WI38 (cell line): Measurements from ENCODE around the gene CATSPERZ.
"Not testable (repeated sequence)": the region's sequence is repeated elsewhere in the genome, so short reads cannot be mapped to it uniquely, and the experiment has no call there.

Experiments used
- H3K4me3 ChIP-seq: 2 replicates; pipeline ENCODE4 v1.5.1; 2011; ENCODE audit warnings: low read depth, mild to moderate bottlenecking, control low read depth, low read length
- CTCF ChIP-seq: IDR thresholded peaks from 2 replicates; pipeline ENCODE4 v1.5.1; 2012; ENCODE audit warnings: low read depth, mild to moderate bottlenecking, control low read depth, low read length

The CATSPERZ gene

DNA sequence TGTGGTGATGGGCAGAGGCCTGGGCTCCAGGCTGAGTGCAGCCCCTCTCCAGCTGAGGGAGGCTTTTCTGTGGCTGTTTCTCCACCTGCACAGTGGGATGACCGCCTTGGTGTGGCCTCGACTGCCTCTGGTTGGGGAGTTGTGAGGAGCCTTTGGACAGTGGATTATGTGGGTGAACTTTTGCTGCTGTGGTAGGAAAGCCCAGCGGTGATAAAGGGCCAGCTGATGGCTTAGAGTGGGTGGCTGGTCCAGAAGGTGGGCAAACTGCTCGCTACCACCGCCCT lies 3.8 kb downstream of the CATSPERZ start:
- H3K4me3 ChIP-seq: peak overlapping the region; percentile 69
- no peak for TF ChIP-seq CTCF

GRCh38 chr11:64304316-64305072 lies 4.3 kb downstream of the CATSPERZ start:
- H3K4me3 ChIP-seq: peak overlapping the region; percentile 69
- peak; percentile 87 for TF ChIP-seq CTCF

DNA sequence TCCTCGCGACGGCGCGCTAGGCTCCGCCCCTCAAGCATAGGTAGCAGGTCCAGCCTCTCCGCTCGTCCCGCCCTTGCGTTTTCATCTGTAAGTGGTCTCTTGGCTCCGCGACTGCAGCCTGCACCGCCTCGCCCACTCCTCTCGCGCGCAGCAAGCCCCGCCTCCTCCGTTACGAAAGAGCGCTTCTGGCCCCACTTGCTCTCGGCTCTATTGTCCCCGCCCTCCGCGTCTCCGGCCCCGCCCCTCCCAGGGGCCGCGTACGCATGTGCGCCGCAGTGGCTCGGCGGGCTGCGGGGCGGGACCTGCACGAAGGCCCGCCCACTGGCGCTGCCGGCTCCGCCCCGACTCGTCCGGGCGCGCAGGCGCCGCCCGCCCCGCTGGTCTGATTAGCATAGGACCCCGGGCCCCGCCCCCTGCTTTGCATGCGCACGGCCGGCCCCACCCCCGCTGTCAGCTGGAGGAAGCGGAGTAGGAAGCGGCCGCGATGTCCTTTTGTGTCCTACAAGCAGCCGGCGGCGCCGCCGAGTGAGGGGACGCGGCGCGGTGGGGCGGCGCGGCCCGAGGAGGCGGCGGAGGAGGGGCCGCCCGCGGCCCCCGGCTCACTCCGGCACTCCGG lies 5.0 kb downstream of the CATSPERZ start, which contains the start of gene ESRRA:
Gene ESRRA (plus strand): TSS at position 450 of the 616 bp plus-strand sequence. CDS start 1,656 bp downstream, outside the sequence.
- TF ChIP-seq CTCF: no peak
- peak within 1 kb of the TSS; percentile 69 for H3K4me3 ChIP-seq

- peak overlapping the region; percentile 69 for H3K4me3 ChIP-seq
- peak; percentile 28; the same call in 1 of the 2 replicates for TF ChIP-seq CTCF
Observed at GRCh38 chr11:64305691-64306562, 5.8 kb downstream of the CATSPERZ start.

- TF ChIP-seq CTCF: no peak
Observed at GRCh38 chr11:64306563-64306875, 6.4 kb downstream of the CATSPERZ start.

DNA sequence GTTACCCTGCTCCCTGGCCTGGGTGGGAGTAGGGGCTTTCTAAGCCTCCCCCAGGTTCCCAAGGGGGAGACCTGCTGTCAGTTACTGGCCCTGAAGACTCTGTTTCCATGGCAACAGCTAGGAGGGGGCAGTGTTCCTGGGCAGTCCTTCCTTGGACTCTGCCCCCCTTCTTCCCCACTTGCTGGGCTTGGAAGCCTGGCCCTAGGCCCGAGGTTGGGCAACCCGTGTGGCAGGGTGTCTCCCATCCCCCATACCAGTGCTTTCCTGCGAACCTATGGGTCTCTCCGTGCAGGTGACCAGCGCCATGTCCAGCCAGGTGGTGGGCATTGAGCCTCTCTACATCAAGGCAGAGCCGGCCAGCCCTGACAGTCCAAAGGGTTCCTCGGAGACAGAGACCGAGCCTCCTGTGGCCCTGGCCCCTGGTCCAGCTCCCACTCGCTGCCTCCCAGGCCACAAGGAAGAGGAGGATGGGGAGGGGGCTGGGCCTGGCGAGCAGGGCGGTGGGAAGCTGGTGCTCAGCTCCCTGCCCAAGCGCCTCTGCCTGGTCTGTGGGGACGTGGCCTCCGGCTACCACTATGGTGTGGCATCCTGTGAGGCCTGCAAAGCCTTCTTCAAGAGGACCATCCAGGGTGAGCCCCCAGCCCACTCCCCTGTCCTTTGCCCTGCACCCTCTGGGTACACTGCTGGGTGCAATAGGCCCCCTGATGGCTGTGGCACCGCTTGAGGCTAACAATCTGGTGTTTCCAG lies 6.9 kb downstream of the CATSPERZ start:
- TF ChIP-seq CTCF: no peak
- peak overlapping the region; percentile 69; the same call in 1 of the 2 replicates for H3K4me3 ChIP-seq

More at GRCh38 chr11:64306563-64306875, 6.4 kb downstream of the CATSPERZ start:
- peak overlapping the region; percentile 69 for H3K4me3 ChIP-seq

DNA sequence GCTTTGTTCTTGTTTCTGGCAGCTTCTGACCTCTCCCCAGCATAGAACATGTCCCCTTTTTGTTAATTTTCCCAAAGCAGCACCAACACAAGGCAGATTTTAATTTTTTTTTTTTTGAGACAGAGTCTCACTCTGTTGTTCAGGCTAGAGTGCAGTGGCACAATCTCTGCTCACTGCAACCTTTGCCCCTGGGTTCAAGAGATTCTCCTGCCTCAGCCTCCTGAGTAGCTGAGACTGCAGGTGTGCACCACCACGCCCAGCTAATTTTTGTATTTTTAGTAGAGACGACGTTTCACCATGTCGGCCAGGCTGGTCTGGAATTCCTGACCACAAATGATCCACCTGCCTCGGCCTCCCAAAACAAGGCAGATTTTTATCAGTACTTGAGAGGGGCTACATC lies 7.6 kb downstream of the CATSPERZ start:
- H3K4me3 ChIP-seq: not testable (repeated sequence)
